Endothelial cell of umbilical vein (primary cell): ENCODE measurements around the gene EFCAB13. TPM values are rescaled to one million over a fixed set of nuclear protein-coding genes. Genes with fewer than 3 reads are reported as not detected.

Experiments
- BruUV-seq: library from RNA; stranded (reverse); fragments of 400-500 nt; replicated peaks from 2 replicates; lab custom pipeline; 2021; lab: Mats Ljungman, UMichigan
- CTCF ChIA-PET: fragments of 300-600, 350-600 bp; sonication (Branson Sonifier 250); formaldehyde crosslinking; loops from one replicate; lab custom pipeline; 2021; ENCODE audit warnings: antibody characterized with exemption, inconsistent platforms; lab: Charles Lee
- POLR2A ChIA-PET: fragments of 300-600, 350-600 bp; sonication (Branson Sonifier 250); formaldehyde crosslinking; loops from one replicate; lab custom pipeline; 2021; ENCODE audit warnings: antibody characterized with exemption, inconsistent platforms; lab: Charles Lee
- DNase-seq: peaks from one replicate; pipeline ENCODE4 v3.0.0-alpha.2; 2011; ENCODE audit warnings: low read depth, low spot score
- FAIRE-seq: peaks from 2 replicates; lab custom pipeline; 2011; peaks lifted over from hg19 to GRCh38; lab: Jason Lieb, UNC
- H2AFZ ChIP-seq: 2 replicates; pipeline ENCODE4 v1.6.0; 2012; ENCODE audit warnings: low read depth, low read length, control low read depth, inconsistent platforms
- H3K27ac ChIP-seq: 2 replicates; pipeline ENCODE4 v1.5.1; 2011; ENCODE audit warnings: low read depth, mild to moderate bottlenecking, control low read depth, low read length, moderate library complexity; ENCODE audit not compliant: insufficient read depth
- H3K27me3 ChIP-seq, 2 experiments: 2 replicates each; pipeline versions ENCODE4 v1.6.0 to v1.6.1; 2011; ENCODE audit warnings: low read length in 2 of 2, mixed read lengths in 1 of 2; ENCODE audit not compliant: control insufficient read depth in 2 of 2, insufficient read depth in 2 of 2
- H3K36me3 ChIP-seq, 2 experiments: 2 replicates in 1 of 2; 3 replicates in 1 of 2; pipeline ENCODE4 v1.5.1; 2011; ENCODE audit warnings: low read length in 2 of 2, mild to moderate bottlenecking in 1 of 2, moderate library complexity in 1 of 2; ENCODE audit not compliant: control insufficient read depth in 2 of 2, insufficient read depth in 2 of 2; ENCODE audit errors: extremely low read depth in 1 of 2
- H3K4me1 ChIP-seq: 3 replicates; pipeline ENCODE4 v1.5.1; 2011; ENCODE audit warnings: mild to moderate bottlenecking, low read length; ENCODE audit not compliant: control insufficient read depth, insufficient read depth; ENCODE audit errors: extremely low read depth
- H3K4me2 ChIP-seq: 2 replicates; pipeline ENCODE4 v1.6.1; 2011; ENCODE audit warnings: low read length, control low read depth, mixed read lengths; ENCODE audit not compliant: insufficient read depth
- H3K4me3 ChIP-seq, 3 experiments: fragments of 200-600 bp in 1 of 3; sonication (generic), shearing (Covaris generic) in 1 of 3; replicated peaks in 1 of 3; 2 replicates each; pipeline ENCODE4 v1.5.1; 2011 to 2016; ENCODE audit warnings: control low read depth in 3 of 3, low read length in 3 of 3, mild to moderate bottlenecking in 2 of 3, inconsistent platforms in 1 of 3, low read depth in 1 of 3, moderate library complexity in 1 of 3; ENCODE audit not compliant: insufficient read depth in 1 of 3
- H3K79me2 ChIP-seq: 2 replicates; pipeline ENCODE4 v1.6.0; 2012; ENCODE audit warnings: low read length, inconsistent platforms; ENCODE audit not compliant: control insufficient read depth, insufficient read depth
- H3K9ac ChIP-seq: replicated peaks from 2 replicates; pipeline ENCODE3; 2011; ENCODE audit warnings: low read length, control low read depth; ENCODE audit not compliant: insufficient read depth; ENCODE audit errors: extremely low read depth
- H3K9me1 ChIP-seq: replicated peaks from 3 replicates; pipeline ENCODE4 v1.6.0; 2011; ENCODE audit warnings: mild to moderate bottlenecking, low read length; ENCODE audit not compliant: control insufficient read depth, insufficient read depth; ENCODE audit errors: extremely low read depth
- H3K9me3 ChIP-seq: replicated peaks from 2 replicates; pipeline ENCODE4 v1.5.1; 2012; ENCODE audit warnings: low read length, inconsistent platforms; ENCODE audit not compliant: control insufficient read depth, insufficient read depth
- H4K20me1 ChIP-seq: replicated peaks from 2 replicates; pipeline ENCODE3; 2011; ENCODE audit warnings: mild to moderate bottlenecking, low read length; ENCODE audit not compliant: control insufficient read depth, insufficient read depth; ENCODE audit errors: extremely low read depth
- CTCF ChIP-seq, 2 donors: IDR thresholded peaks; 1 replicate in 1 of 2; 2 replicates in 1 of 2; pipeline ENCODE4 v1.5.1; 2011; ENCODE audit warnings: low read length in 2 of 2, mild to moderate bottlenecking in 2 of 2, moderate library complexity in 2 of 2, control low read depth in 1 of 2, inconsistent platforms in 1 of 2, low read depth in 1 of 2; ENCODE audit not compliant: insufficient read depth in 1 of 2; ENCODE audit errors: extremely low read depth in 1 of 2
- EZH2 ChIP-seq: IDR thresholded peaks from 2 replicates; pipeline ENCODE4 v1.6.1; 2012; ENCODE audit warnings: borderline replicate concordance, low read depth, mild to moderate bottlenecking, moderate library complexity, low read length, inconsistent platforms; ENCODE audit not compliant: severe bottlenecking
- FOS ChIP-seq: IDR thresholded peaks from 2 replicates; pipeline ENCODE4 v1.6.1; 2011; ENCODE audit warnings: mild to moderate bottlenecking, low read length, moderate library complexity, borderline replicate concordance; ENCODE audit not compliant: insufficient read depth
- GATA2 ChIP-seq: IDR thresholded peaks from 2 replicates; pipeline ENCODE4 v1.7.0; 2011; ENCODE audit warnings: low read depth, mild to moderate bottlenecking, moderate library complexity, mixed read lengths, low read length; ENCODE audit not compliant: insufficient read length, insufficient read depth
- JUN ChIP-seq: IDR thresholded peaks from 2 replicates; pipeline ENCODE4 v1.6.1; 2011; ENCODE audit warnings: borderline replicate concordance, low read depth; ENCODE audit not compliant: insufficient read length, insufficient read depth
- MAX ChIP-seq: IDR thresholded peaks from 2 replicates; pipeline ENCODE4 v1.6.1; 2011; ENCODE audit not compliant: insufficient read depth, insufficient read length
- MYC ChIP-seq: IDR thresholded peaks from one replicate; pipeline ENCODE4 v1.6.1; 2011; ENCODE audit warnings: mild to moderate bottlenecking, low read depth, low read length
- POLR2A ChIP-seq: IDR thresholded peaks from 2 replicates; pipeline ENCODE4 v1.6.1; 2012; ENCODE audit warnings: low read depth, mild to moderate bottlenecking, control low read depth, low read length
- POLR2AphosphoS5 ChIP-seq: IDR thresholded peaks from 2 replicates; pipeline ENCODE4 v1.6.1; 2012; ENCODE audit warnings: low read depth, mild to moderate bottlenecking, control low read depth, low read length, moderate library complexity; ENCODE audit not compliant: insufficient read depth
- dilution Hi-C: fragments of 300-500 bp; cut with MboI; formaldehyde crosslinking; loops from one replicate; pipeline ENCODE4 v1.15.0; 2019; ENCODE audit warnings: low sequenced_read_pairs; ENCODE audit not compliant: extremely low pct_ligation_motif_present
- intact Hi-C: fragments of 100-400 bp; cut with micrococcal nuclease; formaldehyde crosslinking; loops from one replicate; pipeline ENCODE4 v1.10.0; 2022
- polyA plus RNA-seq, 4 experiments: library from polyadenylated mRNA; depleted of rRNA in 3 of 4; stranded (reverse) in 3 of 4; unstranded in 1 of 4; fragments of >200 nt; gene quantifications; 2 replicates each; pipeline versions ENCODE4 v1.2.1 to v1.2.3, GENCODE V29; 2011 to 2012; ENCODE audit warnings: missing spikeins in 1 of 4
- total RNA-seq: library from RNA; stranded (reverse); gene quantifications from 2 replicates; pipeline ENCODE4 v1.2.3, GENCODE V29; 2021

The EFCAB13 gene
- total and polyA plus RNA-seq, 2 donors (not counting 3 experiments of a cell fraction or from before 2014, with no cell fraction given): 0.86 to 12.9 TPM

- dilution Hi-C loops: no loop called here
- Histone ChIP-seq H3K9me1 (no peaks in the 10 kb centered on the region), H3K9ac (no peak overlapping the region), H3K4me1 (peaks cover 15% of the 10 kb centered on the region), H2AFZ (no peak overlapping the region), H3K4me2 (no peak overlapping the region), H3K9me3 (no peaks in the 10 kb centered on the region), H3K36me3 (peaks cover 0 to 30% of the 10 kb centered on the region in 2 experiments), H3K79me2 (no peaks in the 10 kb centered on the region), H3K27ac (no peak overlapping the region), H3K27me3 (no peaks in the 10 kb centered on the region), H4K20me1 (no peaks in the 10 kb centered on the region), H3K4me3 (no peak overlapping the region)
- BruUV-seq: no TSS peak
- TF ChIP-seq EZH2 (no peak), JUN (no peak), MYC (no peak), POLR2A (no peak), POLR2AphosphoS5 (no peak), FOS (no peak), MAX (no peak), CTCF (IDR thresholded peaks at IDR 0.05; ENCODE audit: extremely low read depth in 1 of 2, insufficient read depth in 1 of 2, low read depth in 1 of 2, low read length in 2 of 2) (no peak), GATA2 (no peak)
- ChIA-PET POLR2A (no interaction called here), CTCF (interaction anchor here (1.1 to 1.6 kb wide), 2 partner anchors 8 to 23 kb away, joined by 4 read pairs; no protein-coding TSS in a partner anchor)
- intact Hi-C loops: no loop called here
- FAIRE-seq: no peak
- DNase-seq: no peak
Measured at GRCh38 chr17:47292206-47292605, 31.5 kb upstream of the EFCAB13 start.
